Breast epithelium (tissue), 4 donors: ENCODE measurements around the gene CACNB2. TPM values are rescaled to one million over a fixed set of nuclear protein-coding genes. Genes with fewer than 3 reads are reported as not detected.

ENCODE experiments used
- DNase-seq, 2 donors: peaks; one replicate each; pipeline ENCODE4 v3.0.0-alpha.2; 2019; ENCODE audit warnings: low spot score in 2 of 2
- H3K27ac ChIP-seq, 2 donors: fragments of 200-600 bp; sonication (generic) in 1 of 2; one replicate each; pipeline ENCODE4 v1.5.1; 2016 to 2019; ENCODE audit warnings: mild to moderate bottlenecking in 1 of 2
- H3K27me3 ChIP-seq, 2 donors: fragments of 200-600 bp; sonication (generic) in 1 of 2; one replicate each; pipeline versions ENCODE4 v1.5.1 to v1.6.0; 2017 to 2019; ENCODE audit warnings: control low read depth in 1 of 2, mild to moderate bottlenecking in 1 of 2
- H3K36me3 ChIP-seq: fragments of 200-600 bp; one replicate; pipeline ENCODE4 v1.5.1; 2019
- H3K4me1 ChIP-seq, 2 donors: fragments of 200-600 bp; sonication (generic); one replicate each; pipeline ENCODE4 v1.5.1; 2016 to 2019; ENCODE audit warnings: control low read depth in 1 of 2
- H3K4me3 ChIP-seq, 3 donors: fragments of 200-600 bp; sonication (generic); 1 replicate in 2 of 3; 2 replicates in 1 of 3; pipeline ENCODE4 v1.5.1; 2016 to 2019; ENCODE audit warnings: mild to moderate bottlenecking in 3 of 3, moderate library complexity in 2 of 3
- H3K9me3 ChIP-seq, 2 donors: fragments of 200-600 bp; sonication (generic) in 1 of 2; one replicate each; pipeline ENCODE4 v1.5.1; 2016 to 2019; ENCODE audit warnings: control low read depth in 1 of 2
- POLR2A ChIP-seq: fragments of 450-650 bp; IDR thresholded peaks from one replicate; pipeline ENCODE4 v1.6.1; 2016; ENCODE audit warnings: antibody characterized with exemption, mild to moderate bottlenecking, moderate library complexity
- POLR2AphosphoS5 ChIP-seq, 3 donors: sonication (generic); formaldehyde crosslinking; IDR thresholded peaks; one replicate each; pipeline ENCODE4 v1.6.1; 2017; ENCODE audit warnings: antibody characterized with exemption in 3 of 3
- intact Hi-C: fragments of 100-400 bp; cut with DNase I; formaldehyde crosslinking; loops from one replicate; pipeline ENCODE4 v1.15.1; 2023; ENCODE audit warnings: low total_unique reads
- total RNA-seq, 3 donors: library from RNA; depleted of rRNA; stranded (reverse); fragments of >200 nt; gene quantifications; one replicate each; pipeline ENCODE4 v1.1.0, GENCODE V29; 2016
- TF ChIP-seq, protein P1 (sequence below), 3 donors: fragments of 450-650 bp; IDR thresholded peaks; one replicate each; pipeline ENCODE4 v1.5.1; 2016 to 2017; ENCODE audit warnings: antibody characterized with exemption in 3 of 3, mild to moderate bottlenecking in 3 of 3, moderate library complexity in 3 of 3

The CACNB2 gene
- total RNA-seq, 3 donors from 2014 or later = 0.48 to 8.9 (median 7.5) TPM

DNA sequence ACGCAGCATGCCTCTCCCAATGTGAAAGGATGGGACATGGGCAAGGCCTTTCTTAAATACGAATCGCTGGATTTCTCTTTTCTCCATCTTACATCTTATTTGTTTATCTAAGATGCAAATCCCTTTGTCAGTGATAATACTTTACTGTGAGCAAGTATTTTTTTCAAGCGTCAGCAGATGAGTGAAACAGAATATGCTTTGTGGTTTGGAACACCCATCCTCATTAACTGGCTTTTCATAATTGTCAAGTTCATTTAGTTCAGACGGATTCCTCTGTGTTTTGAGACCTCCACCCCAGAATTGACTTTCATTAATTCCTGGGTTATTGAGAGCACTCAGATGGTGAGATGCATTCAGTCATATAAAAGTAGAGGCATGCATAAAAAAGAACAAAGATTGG lies 361.4 kb downstream of the CACNB2 start:
- no peak overlapping the region for H3K4me3 ChIP-seq
- no peak for DNase-seq
- no peaks in the 10 kb centered on the region for H3K9me3 ChIP-seq
- no peaks in the 10 kb centered on the region for H3K4me1 ChIP-seq
- TF ChIP-seq, protein P1, sequence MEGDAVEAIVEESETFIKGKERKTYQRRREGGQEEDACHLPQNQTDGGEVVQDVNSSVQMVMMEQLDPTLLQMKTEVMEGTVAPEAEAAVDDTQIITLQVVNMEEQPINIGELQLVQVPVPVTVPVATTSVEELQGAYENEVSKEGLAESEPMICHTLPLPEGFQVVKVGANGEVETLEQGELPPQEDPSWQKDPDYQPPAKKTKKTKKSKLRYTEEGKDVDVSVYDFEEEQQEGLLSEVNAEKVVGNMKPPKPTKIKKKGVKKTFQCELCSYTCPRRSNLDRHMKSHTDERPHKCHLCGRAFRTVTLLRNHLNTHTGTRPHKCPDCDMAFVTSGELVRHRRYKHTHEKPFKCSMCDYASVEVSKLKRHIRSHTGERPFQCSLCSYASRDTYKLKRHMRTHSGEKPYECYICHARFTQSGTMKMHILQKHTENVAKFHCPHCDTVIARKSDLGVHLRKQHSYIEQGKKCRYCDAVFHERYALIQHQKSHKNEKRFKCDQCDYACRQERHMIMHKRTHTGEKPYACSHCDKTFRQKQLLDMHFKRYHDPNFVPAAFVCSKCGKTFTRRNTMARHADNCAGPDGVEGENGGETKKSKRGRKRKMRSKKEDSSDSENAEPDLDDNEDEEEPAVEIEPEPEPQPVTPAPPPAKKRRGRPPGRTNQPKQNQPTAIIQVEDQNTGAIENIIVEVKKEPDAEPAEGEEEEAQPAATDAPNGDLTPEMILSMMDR (IDR thresholded peaks at IDR 0.05) = no peak
- no peak for TF ChIP-seq POLR2AphosphoS5 (IDR thresholded peaks at IDR 0.05)
- TF ChIP-seq POLR2A = no peak
- H3K27ac ChIP-seq = no peak overlapping the region
- no peaks in the 10 kb centered on the region for H3K36me3 ChIP-seq
- no peaks in the 10 kb centered on the region for H3K27me3 ChIP-seq
- intact Hi-C loops = no loop called here

- no peak overlapping the region for H3K27ac ChIP-seq
- H3K4me3 ChIP-seq = no peak overlapping the region
- TF ChIP-seq POLR2AphosphoS5 (IDR thresholded peaks at IDR 0.05) = no peak
- TF ChIP-seq, protein P1 (IDR thresholded peaks at IDR 0.05) = no peak
- TF ChIP-seq POLR2A = no peak
- intact Hi-C loops = no loop called here
- H3K9me3 ChIP-seq = no peaks in the 10 kb centered on the region
- no peak for DNase-seq
- H3K36me3 ChIP-seq = no peaks in the 10 kb centered on the region
- no peaks in the 10 kb centered on the region for H3K27me3 ChIP-seq
- no peaks in the 10 kb centered on the region for H3K4me1 ChIP-seq
Observed at GRCh38 chr10:18504161-18504560, 363.9 kb downstream of the CACNB2 start.

DNA sequence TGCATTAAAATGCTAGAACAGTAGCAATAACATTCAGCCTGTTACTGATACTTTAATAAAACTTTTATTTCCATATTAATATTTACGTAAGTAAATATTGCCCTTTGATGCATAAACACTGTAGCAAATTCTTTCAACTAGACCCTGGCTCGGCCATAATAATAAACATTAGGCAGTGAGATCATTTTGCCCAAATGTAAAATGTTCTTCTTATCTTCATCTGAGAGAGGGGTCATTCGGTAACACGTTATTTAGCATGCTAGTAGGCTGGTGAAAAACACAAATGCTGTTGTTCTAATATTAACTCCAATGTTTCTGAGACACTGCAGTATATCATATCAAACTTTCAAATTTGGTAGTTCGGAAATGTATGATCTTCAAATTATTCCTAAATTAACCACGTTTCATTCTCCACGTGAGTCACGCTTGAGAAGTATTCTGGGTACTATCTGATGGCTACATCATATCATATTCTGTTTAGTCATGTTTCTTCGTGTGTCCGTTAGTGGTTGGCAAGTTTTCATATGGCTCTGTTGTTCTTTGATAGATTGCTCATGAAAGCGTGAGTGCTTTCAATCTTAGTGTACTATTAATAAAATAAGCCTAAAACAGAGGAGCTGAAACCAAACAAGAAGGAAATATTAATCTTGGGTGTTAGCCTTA lies 365.4 kb downstream of the CACNB2 start:
- intact Hi-C loops = no loop called here
- no peak for DNase-seq
- Histone ChIP-seq H3K9me3 (no peaks in the 10 kb centered on the region), H3K36me3 (no peaks in the 10 kb centered on the region), H3K4me1 (no peaks in the 10 kb centered on the region), H3K27me3 (no peaks in the 10 kb centered on the region), H3K27ac (no peak overlapping the region), H3K4me3 (no peak overlapping the region)
- TF ChIP-seq POLR2AphosphoS5 (IDR thresholded peaks at IDR 0.05) (no peak), POLR2A (no peak)
- TF ChIP-seq, protein P1 (IDR thresholded peaks at IDR 0.05) = no peak

GRCh38 chr10:18508587-18508986 lies 368.4 kb downstream of the CACNB2 start:
- Histone ChIP-seq H3K27ac (no peak overlapping the region), H3K9me3 (no peaks in the 10 kb centered on the region), H3K4me3 (no peak overlapping the region), H3K36me3 (no peaks in the 10 kb centered on the region), H3K4me1 (no peaks in the 10 kb centered on the region), H3K27me3 (no peaks in the 10 kb centered on the region)
- intact Hi-C loops = no loop called here
- TF ChIP-seq POLR2A (no peak), POLR2AphosphoS5 (IDR thresholded peaks at IDR 0.05) (no peak)
- TF ChIP-seq, protein P1 (IDR thresholded peaks at IDR 0.05) = no peak
- DNase-seq = no peak

DNA sequence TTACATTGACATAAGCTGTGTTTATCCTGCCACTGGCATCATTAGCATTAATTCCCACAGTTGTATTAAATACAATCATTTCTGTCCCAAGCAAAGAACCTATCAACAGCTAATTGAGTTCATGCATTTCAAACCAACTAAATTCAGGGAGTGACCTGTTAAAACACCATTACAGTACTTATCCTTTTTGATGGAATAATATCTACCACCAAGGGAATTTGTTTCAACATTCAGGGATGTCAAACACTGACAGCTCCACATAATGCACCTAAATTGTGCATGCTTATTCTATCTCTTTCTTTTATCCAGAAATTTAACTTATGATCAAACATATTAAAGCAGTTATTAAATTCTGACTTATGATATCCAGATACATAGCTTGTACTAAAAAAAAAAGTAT lies 374.3 kb downstream of the CACNB2 start:
- no peak overlapping the region for H3K27ac ChIP-seq
- TF ChIP-seq, protein P1 (IDR thresholded peaks at IDR 0.05) = no peak
- TF ChIP-seq POLR2A (no peak), POLR2AphosphoS5 (IDR thresholded peaks at IDR 0.05) (no peak)
- no peaks in the 10 kb centered on the region for H3K27me3 ChIP-seq
- H3K4me3 ChIP-seq = no peak overlapping the region
- H3K4me1 ChIP-seq = no peaks in the 10 kb centered on the region
- H3K9me3 ChIP-seq = no peaks in the 10 kb centered on the region
- intact Hi-C loops = no loop called here
- no peaks in the 10 kb centered on the region for H3K36me3 ChIP-seq
- no peak for DNase-seq
